ENCODE measurements around the gene CFAP210. TPM values are rescaled to one million over a fixed set of nuclear protein-coding genes. Genes with fewer than 3 reads are reported as not detected.

CFAP210 gene
- polyA plus RNA-seq, 1 donor: 0.13 TPM

- Histone ChIP-seq H3K27ac (ENCODE audit: low read length) (no peak overlapping the region), H3K27me3 (ENCODE audit: control insufficient read depth, insufficient read depth, low read length) (no peaks in the 10 kb centered on the region), H3K9me3 (ENCODE audit: control insufficient read depth, low read depth, low read length) (no peaks in the 10 kb centered on the region), H3K4me1 (ENCODE audit: control insufficient read depth, insufficient read depth, low read length) (no peaks in the 10 kb centered on the region), H3K36me3 (ENCODE audit: control insufficient read depth, insufficient read depth, low read length) (no peaks in the 10 kb centered on the region), H3K4me3 (ENCODE audit: low read length) (no peak overlapping the region)
- no peak for DNase-seq
- 100% methylated on average over 1 of the region's 1 CpG for WGBS (ENCODE audit: insufficient coverage, low lambda C conversion rate)
Measured at GRCh38 chr2:169729274-169729605, 35.0 kb upstream of the CFAP210 start.

- H3K4me3 ChIP-seq (ENCODE audit: low read length): no peak overlapping the region
- 100% methylated on average over 1 of the region's 5 CpGs for WGBS (ENCODE audit: insufficient coverage, low lambda C conversion rate)
- DNase-seq: no peak
- no peaks in the 10 kb centered on the region for H3K36me3 ChIP-seq (ENCODE audit: control insufficient read depth, insufficient read depth, low read length)
- no peaks in the 10 kb centered on the region for H3K9me3 ChIP-seq (ENCODE audit: control insufficient read depth, low read depth, low read length)
- no peak overlapping the region for H3K27ac ChIP-seq (ENCODE audit: low read length)
- no peaks in the 10 kb centered on the region for H3K4me1 ChIP-seq (ENCODE audit: control insufficient read depth, insufficient read depth, low read length)
- H3K27me3 ChIP-seq (ENCODE audit: control insufficient read depth, insufficient read depth, low read length): no peaks in the 10 kb centered on the region
Measured at GRCh38 chr2:169727065-169727464, 32.9 kb upstream of the CFAP210 start.

- Histone ChIP-seq H3K4me3 (ENCODE audit: low read length) (no peak overlapping the region), H3K27me3 (ENCODE audit: control insufficient read depth, insufficient read depth, low read length) (no peaks in the 10 kb centered on the region), H3K4me1 (ENCODE audit: control insufficient read depth, insufficient read depth, low read length) (peaks cover 15% of the 10 kb centered on the region), H3K27ac (ENCODE audit: low read length) (no peak overlapping the region), H3K36me3 (ENCODE audit: control insufficient read depth, insufficient read depth, low read length) (no peaks in the 10 kb centered on the region), H3K9me3 (ENCODE audit: control insufficient read depth, low read depth, low read length) (no peaks in the 10 kb centered on the region)
- DNase-seq: peak in 1 of 2 donors; percentile 23
- 100% methylated on average over 2 of the region's 3 CpGs for WGBS (ENCODE audit: insufficient coverage, low lambda C conversion rate)
Measured at GRCh38 chr2:169721016-169721415, 26.8 kb upstream of the CFAP210 start.

GRCh38 chr2:169718930-169719504, 24.8 kb upstream of the CFAP210 start:
- no peak for DNase-seq
- H3K9me3 ChIP-seq (ENCODE audit: control insufficient read depth, low read depth, low read length): no peaks in the 10 kb centered on the region
- H3K4me3 ChIP-seq (ENCODE audit: low read length): no peak overlapping the region
- WGBS (ENCODE audit: insufficient coverage, low lambda C conversion rate): no CpG with 5 or more reads among the region's 2 CpGs
- H3K4me1 ChIP-seq (ENCODE audit: control insufficient read depth, insufficient read depth, low read length): peaks cover 33% of the 10 kb centered on the region
- no peaks in the 10 kb centered on the region for H3K27me3 ChIP-seq (ENCODE audit: control insufficient read depth, insufficient read depth, low read length)
- no peak overlapping the region for H3K27ac ChIP-seq (ENCODE audit: low read length)
- no peaks in the 10 kb centered on the region for H3K36me3 ChIP-seq (ENCODE audit: control insufficient read depth, insufficient read depth, low read length)

GRCh38 chr2:169717691-169718063, 23.5 kb upstream of the CFAP210 start:
- whole genome bisulfite sequencing (ENCODE audit: insufficient coverage, low lambda C conversion rate): no CpG with 5 or more reads among the region's 4 CpGs
- Histone ChIP-seq H3K4me1 (ENCODE audit: control insufficient read depth, insufficient read depth, low read length) (peaks cover 45% of the 10 kb centered on the region), H3K36me3 (ENCODE audit: control insufficient read depth, insufficient read depth, low read length) (no peaks in the 10 kb centered on the region), H3K9me3 (ENCODE audit: control insufficient read depth, low read depth, low read length) (no peaks in the 10 kb centered on the region), H3K27me3 (ENCODE audit: control insufficient read depth, insufficient read depth, low read length) (no peaks in the 10 kb centered on the region), H3K4me3 (ENCODE audit: low read length) (no peak overlapping the region), H3K27ac (ENCODE audit: low read length) (peak overlapping the region; percentile 9)
- no peak for DNase-seq

GRCh38 chr2:169716938-169717690, 22.9 kb upstream of the CFAP210 start:
- H3K4me3 ChIP-seq (ENCODE audit: low read length): no peak overlapping the region
- DNase-seq: peak; percentile 40 to 79

GRCh38 chr2:169716238-169716886, 22.2 kb upstream of the CFAP210 start:
- no peaks in the 10 kb centered on the region for H3K27me3 ChIP-seq (ENCODE audit: control insufficient read depth, insufficient read depth, low read length)
- WGBS (ENCODE audit: insufficient coverage, low lambda C conversion rate): no CpG with 5 or more reads among the region's 12 CpGs
- H3K4me3 ChIP-seq (ENCODE audit: low read length): peak overlapping the region; percentile 19
- peaks cover 58% of the 10 kb centered on the region for H3K4me1 ChIP-seq (ENCODE audit: control insufficient read depth, insufficient read depth, low read length)
- no peaks in the 10 kb centered on the region for H3K9me3 ChIP-seq (ENCODE audit: control insufficient read depth, low read depth, low read length)
- peak; percentile 54 to 68 for DNase-seq
- no peaks in the 10 kb centered on the region for H3K36me3 ChIP-seq (ENCODE audit: control insufficient read depth, insufficient read depth, low read length)
- H3K27ac ChIP-seq (ENCODE audit: low read length): peak overlapping the region; percentile 54

More at GRCh38 chr2:169716938-169717690, 22.9 kb upstream of the CFAP210 start:
- no peaks in the 10 kb centered on the region for H3K27me3 ChIP-seq (ENCODE audit: control insufficient read depth, insufficient read depth, low read length)
- no peaks in the 10 kb centered on the region for H3K9me3 ChIP-seq (ENCODE audit: control insufficient read depth, low read depth, low read length)
- peaks cover 50% of the 10 kb centered on the region for H3K4me1 ChIP-seq (ENCODE audit: control insufficient read depth, insufficient read depth, low read length)
- peak overlapping the region; percentile 54 for H3K27ac ChIP-seq (ENCODE audit: low read length)
- no peaks in the 10 kb centered on the region for H3K36me3 ChIP-seq (ENCODE audit: control insufficient read depth, insufficient read depth, low read length)
- no CpG with 5 or more reads among the region's 12 CpGs for WGBS (ENCODE audit: insufficient coverage, low lambda C conversion rate)

GRCh38 chr2:169715379-169716237, 21.4 kb upstream of the CFAP210 start:
- Histone ChIP-seq H3K4me3 (ENCODE audit: low read length) (peak overlapping the region; percentile 19), H3K27me3 (ENCODE audit: control insufficient read depth, insufficient read depth, low read length) (no peaks in the 10 kb centered on the region), H3K36me3 (ENCODE audit: control insufficient read depth, insufficient read depth, low read length) (no peaks in the 10 kb centered on the region), H3K4me1 (ENCODE audit: control insufficient read depth, insufficient read depth, low read length) (peaks cover 64% of the 10 kb centered on the region), H3K9me3 (ENCODE audit: control insufficient read depth, low read depth, low read length) (no peaks in the 10 kb centered on the region), H3K27ac (ENCODE audit: low read length) (peak overlapping the region; percentile 46)
- WGBS (ENCODE audit: insufficient coverage, low lambda C conversion rate): no CpG with 5 or more reads among the region's 17 CpGs
- DNase-seq: peak; percentile 44 to 79

GRCh38 chr2:169714699-169715098, 20.5 kb upstream of the CFAP210 start:
- H3K36me3 ChIP-seq (ENCODE audit: control insufficient read depth, insufficient read depth, low read length): no peaks in the 10 kb centered on the region
- WGBS (ENCODE audit: insufficient coverage, low lambda C conversion rate): no CpG with 5 or more reads among the region's 6 CpGs
- H3K4me3 ChIP-seq (ENCODE audit: low read length): peak overlapping the region; percentile 13
- DNase-seq: no peak
- no peaks in the 10 kb centered on the region for H3K27me3 ChIP-seq (ENCODE audit: control insufficient read depth, insufficient read depth, low read length)
- H3K27ac ChIP-seq (ENCODE audit: low read length): peak overlapping the region; percentile 11
- H3K9me3 ChIP-seq (ENCODE audit: control insufficient read depth, low read depth, low read length): no peaks in the 10 kb centered on the region
- peaks cover 73% of the 10 kb centered on the region for H3K4me1 ChIP-seq (ENCODE audit: control insufficient read depth, insufficient read depth, low read length)

GRCh38 chr2:169713331-169713730, 19.1 kb upstream of the CFAP210 start:
- H3K27ac ChIP-seq (ENCODE audit: low read length): peak overlapping the region; percentile 36
- H3K27me3 ChIP-seq (ENCODE audit: control insufficient read depth, insufficient read depth, low read length): no peaks in the 10 kb centered on the region
- no peak for DNase-seq
- no peaks in the 10 kb centered on the region for H3K9me3 ChIP-seq (ENCODE audit: control insufficient read depth, low read depth, low read length)
- WGBS (ENCODE audit: insufficient coverage, low lambda C conversion rate): no CpG with 5 or more reads among the region's 3 CpGs
- H3K4me1 ChIP-seq (ENCODE audit: control insufficient read depth, insufficient read depth, low read length): peaks cover 78% of the 10 kb centered on the region
- no peak overlapping the region for H3K4me3 ChIP-seq (ENCODE audit: low read length)
- H3K36me3 ChIP-seq (ENCODE audit: control insufficient read depth, insufficient read depth, low read length): no peaks in the 10 kb centered on the region

Data from large intestine (tissue), 3 donors.